ENCODE measurements around the gene NTF4. TPM values are rescaled to one million over a fixed set of nuclear protein-coding genes. Genes with fewer than 3 reads are reported as not detected.

The NTF4 gene
- total RNA-seq, 2 donors from 2014 or later = not detected

DNA sequence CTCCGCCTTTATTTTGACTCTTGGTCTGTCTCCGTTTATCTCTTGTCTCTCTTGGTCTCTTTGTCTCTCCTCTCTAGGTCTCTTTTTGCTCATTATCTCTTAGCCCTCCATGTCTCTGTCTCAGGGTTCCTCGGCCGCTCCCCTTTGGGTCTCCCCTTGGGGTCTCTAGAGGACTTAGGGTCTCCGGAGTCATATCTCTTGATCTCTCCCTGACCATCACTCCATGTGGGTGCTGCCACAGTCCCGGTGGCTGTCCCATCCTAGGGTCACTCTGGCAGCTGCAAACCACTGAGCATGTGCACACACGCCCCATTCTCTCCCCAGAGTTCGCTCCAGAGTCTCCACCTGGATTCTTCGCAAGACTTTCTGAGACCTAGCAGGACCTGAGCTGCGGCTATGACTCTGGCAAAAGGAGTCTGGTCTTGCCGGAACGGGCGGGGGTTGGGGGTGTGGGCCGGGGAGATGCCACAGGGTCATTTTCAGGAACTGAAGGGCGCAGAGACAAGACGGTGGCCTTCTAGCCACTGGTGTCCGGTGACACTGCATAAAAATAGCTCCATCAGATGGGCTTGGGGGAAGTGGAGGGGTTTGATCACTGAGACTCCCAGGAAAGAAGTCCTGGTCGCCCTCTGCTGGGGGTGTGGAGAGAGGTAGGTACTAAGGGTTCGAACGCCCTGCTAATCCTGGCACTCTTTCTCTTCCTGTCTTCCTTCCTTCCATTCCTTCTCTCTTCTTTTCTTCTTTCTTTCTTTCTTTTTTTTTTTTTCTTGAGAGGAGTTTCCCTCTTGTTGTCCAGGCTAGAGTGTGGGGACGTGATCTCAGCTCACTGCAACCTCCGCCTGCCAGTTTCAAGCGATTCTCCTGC lies 9.1 kb upstream of the NTF4 start:
- peaks cover 0 to 30% of the 10 kb centered on the region in 2 donors for H3K27me3 ChIP-seq
- H3K36me3 ChIP-seq (replicated peaks in 1 of 2; ENCODE audit: insufficient read depth in 1 of 2, low read depth in 2 of 2) = no peaks in the 10 kb centered on the region
- TF ChIP-seq, protein P1, sequence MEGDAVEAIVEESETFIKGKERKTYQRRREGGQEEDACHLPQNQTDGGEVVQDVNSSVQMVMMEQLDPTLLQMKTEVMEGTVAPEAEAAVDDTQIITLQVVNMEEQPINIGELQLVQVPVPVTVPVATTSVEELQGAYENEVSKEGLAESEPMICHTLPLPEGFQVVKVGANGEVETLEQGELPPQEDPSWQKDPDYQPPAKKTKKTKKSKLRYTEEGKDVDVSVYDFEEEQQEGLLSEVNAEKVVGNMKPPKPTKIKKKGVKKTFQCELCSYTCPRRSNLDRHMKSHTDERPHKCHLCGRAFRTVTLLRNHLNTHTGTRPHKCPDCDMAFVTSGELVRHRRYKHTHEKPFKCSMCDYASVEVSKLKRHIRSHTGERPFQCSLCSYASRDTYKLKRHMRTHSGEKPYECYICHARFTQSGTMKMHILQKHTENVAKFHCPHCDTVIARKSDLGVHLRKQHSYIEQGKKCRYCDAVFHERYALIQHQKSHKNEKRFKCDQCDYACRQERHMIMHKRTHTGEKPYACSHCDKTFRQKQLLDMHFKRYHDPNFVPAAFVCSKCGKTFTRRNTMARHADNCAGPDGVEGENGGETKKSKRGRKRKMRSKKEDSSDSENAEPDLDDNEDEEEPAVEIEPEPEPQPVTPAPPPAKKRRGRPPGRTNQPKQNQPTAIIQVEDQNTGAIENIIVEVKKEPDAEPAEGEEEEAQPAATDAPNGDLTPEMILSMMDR (IDR thresholded peaks at IDR 0.05) = no peak
- TF ChIP-seq POLR2A (IDR thresholded peaks at IDR 0.05) = no peak
- no peaks in the 10 kb centered on the region for H3K9me3 ChIP-seq
- intact Hi-C loops (cut with DNase I) = no loop called here
- H3K27ac ChIP-seq = no peak overlapping the region
- no peak overlapping the region for H3K4me3 ChIP-seq
- DNase-seq = no peak
- peaks cover 5% of the 10 kb centered on the region for H3K4me1 ChIP-seq
- no peak for ATAC-seq
- WGBS, 2 donors = 48 to 55% methylated on average over 18 to 23 of the region's 23 CpGs

DNA sequence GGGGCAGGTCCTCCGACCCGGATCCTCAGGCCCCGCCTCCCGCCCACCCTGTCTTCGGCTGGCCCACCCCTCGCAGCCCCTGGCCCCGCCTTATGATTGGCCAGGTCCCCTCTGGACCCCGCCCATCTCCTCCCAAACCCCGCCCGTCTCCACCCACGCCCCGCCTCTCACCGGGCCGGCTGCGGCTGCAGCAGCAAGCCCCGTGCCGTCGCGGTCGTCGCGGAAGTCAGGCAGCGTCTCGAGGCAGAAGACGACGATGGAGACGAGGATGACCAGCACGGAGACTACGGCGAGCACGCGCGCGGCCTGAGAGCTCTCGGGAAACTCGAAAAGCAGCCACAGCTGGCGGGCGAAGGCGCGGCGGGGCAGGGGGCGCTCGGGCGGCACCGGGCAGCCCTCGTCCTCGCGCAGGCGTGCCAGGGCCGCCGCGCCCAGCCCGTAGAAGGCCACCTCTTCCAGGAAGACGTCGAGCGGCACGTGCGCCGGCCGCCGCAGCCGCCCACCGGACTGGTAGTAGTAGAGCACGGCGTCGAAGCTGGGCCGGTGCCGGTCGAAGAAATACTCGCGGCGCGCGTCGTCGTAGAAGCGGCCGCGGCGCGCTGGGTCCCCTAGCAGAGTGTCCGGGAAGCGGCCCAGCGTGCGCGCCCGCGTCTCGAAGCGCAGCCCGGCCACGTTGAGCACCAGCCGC lies 7.4 kb upstream of the NTF4 start:
- ATAC-seq = no peak
- peaks cover 5% of the 10 kb centered on the region for H3K4me1 ChIP-seq
- WGBS, 2 donors = 1 to 13% methylated on average over 7 to 49 of the region's 93 CpGs
- no peaks in the 10 kb centered on the region for H3K9me3 ChIP-seq
- intact Hi-C loops (cut with DNase I) = no loop called here
- H3K36me3 ChIP-seq (replicated peaks in 1 of 2; ENCODE audit: insufficient read depth in 1 of 2, low read depth in 2 of 2) = no peaks in the 10 kb centered on the region
- DNase-seq = no peak
- TF ChIP-seq POLR2A (IDR thresholded peaks at IDR 0.05) = no peak
- H3K27me3 ChIP-seq = peaks cover 0 to 30% of the 10 kb centered on the region in 2 donors
- H3K4me3 ChIP-seq = no peak overlapping the region
- H3K27ac ChIP-seq = no peak overlapping the region

DNA sequence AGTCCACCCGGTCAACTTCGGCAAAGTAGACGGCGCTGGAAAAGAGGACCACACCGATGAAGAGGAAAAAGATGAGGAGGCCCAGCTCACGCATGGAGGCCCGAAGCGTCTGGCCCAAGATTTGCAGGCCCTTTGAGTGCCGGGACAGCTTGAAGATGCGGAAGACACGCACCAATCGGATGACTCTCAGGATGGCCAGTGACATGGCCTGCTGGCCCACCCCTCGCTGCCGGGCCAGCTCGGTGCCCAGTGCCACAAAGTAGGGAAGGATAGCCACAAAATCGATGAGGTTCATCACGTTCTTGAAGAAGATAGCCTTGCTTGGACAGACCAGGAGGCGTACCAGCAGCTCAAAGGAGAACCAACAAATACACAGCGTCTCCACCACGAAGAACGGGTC lies 5.8 kb upstream of the NTF4 start:
- TF ChIP-seq, protein P1 (IDR thresholded peaks at IDR 0.05) = no peak
- no peak for TF ChIP-seq POLR2A (IDR thresholded peaks at IDR 0.05)
- intact Hi-C loops (cut with DNase I) = no loop called here
- Histone ChIP-seq H3K27me3 (peaks cover 0 to 30% of the 10 kb centered on the region in 2 donors), H3K4me1 (peaks cover 5% of the 10 kb centered on the region), H3K4me3 (no peak overlapping the region), H3K36me3 (replicated peaks in 1 of 2; ENCODE audit: insufficient read depth in 1 of 2, low read depth in 2 of 2) (no peaks in the 10 kb centered on the region), H3K9me3 (no peaks in the 10 kb centered on the region), H3K27ac (no peak overlapping the region)
- DNase-seq (no peak), ATAC-seq (no peak)
- 89 to 95% methylated on average over 19 to 21 of the region's 21 CpGs for WGBS, 2 donors

DNA sequence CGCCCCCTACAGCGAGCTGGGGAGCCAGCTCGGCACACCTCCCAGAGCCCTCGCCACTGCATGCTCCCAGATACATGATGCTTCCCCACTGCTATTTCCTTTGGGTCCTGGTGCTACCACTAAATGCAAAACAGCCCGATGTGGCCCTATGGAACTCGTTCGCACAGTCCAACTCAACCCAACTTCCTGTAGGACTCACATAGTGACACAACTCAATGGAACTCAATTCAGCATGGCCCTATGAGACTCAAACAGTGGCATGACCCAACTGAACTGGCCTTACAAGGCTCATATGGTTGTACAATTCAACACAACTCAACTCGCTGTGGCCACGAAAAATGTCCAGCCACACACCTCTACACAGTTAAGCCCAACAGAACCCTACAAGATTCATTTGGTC lies 4.4 kb upstream of the NTF4 start:
- ATAC-seq (no peak), DNase-seq (no peak)
- no peak overlapping the region for H3K27ac ChIP-seq
- intact Hi-C loops (cut with DNase I) = no loop called here
- no peaks in the 10 kb centered on the region for H3K36me3 ChIP-seq (replicated peaks in 1 of 2; ENCODE audit: insufficient read depth in 1 of 2, low read depth in 2 of 2)
- H3K9me3 ChIP-seq = no peaks in the 10 kb centered on the region
- WGBS, 2 donors = 86 to 91% methylated on average over 9 of the region's 9 CpGs
- H3K4me3 ChIP-seq = no peak overlapping the region
- peaks cover 0 to 32% of the 10 kb centered on the region in 2 donors for H3K27me3 ChIP-seq
- TF ChIP-seq POLR2A (IDR thresholded peaks at IDR 0.05) = no peak
- TF ChIP-seq, protein P1 (IDR thresholded peaks at IDR 0.05) = no peak
- peaks cover 17% of the 10 kb centered on the region for H3K4me1 ChIP-seq

DNA sequence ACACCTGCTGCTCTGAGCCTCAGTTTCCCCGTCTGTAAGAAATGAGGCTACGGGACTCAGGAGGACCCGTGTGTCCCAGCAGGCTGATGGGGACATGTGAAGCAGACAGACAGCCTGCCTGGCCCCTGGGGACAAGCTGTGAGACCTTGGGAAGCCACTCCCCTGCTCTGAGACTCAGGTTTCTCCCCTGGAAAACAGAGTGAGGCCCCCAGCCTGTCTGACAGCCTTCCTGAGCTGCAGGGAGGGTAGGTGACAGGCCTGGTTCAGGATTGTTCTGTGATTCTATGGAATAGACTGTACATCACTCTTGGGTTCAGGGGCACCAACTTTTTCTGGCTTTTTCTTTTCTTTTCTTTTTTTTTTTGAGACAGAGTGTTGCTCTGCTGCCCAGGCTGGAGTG lies 2.9 kb upstream of the NTF4 start:
- no peak for DNase-seq
- 29 to 40% methylated on average over 2 to 3 of the region's 3 CpGs for WGBS, 2 donors
- ATAC-seq = no peak
- Histone ChIP-seq H3K27me3 (peaks cover 0 to 19% of the 10 kb centered on the region in 2 donors), H3K27ac (no peak overlapping the region), H3K36me3 (replicated peaks in 1 of 2; ENCODE audit: insufficient read depth in 1 of 2, low read depth in 2 of 2) (no peaks in the 10 kb centered on the region), H3K4me3 (no peak overlapping the region), H3K9me3 (no peaks in the 10 kb centered on the region), H3K4me1 (peaks cover 17% of the 10 kb centered on the region)
- TF ChIP-seq, protein P1 (IDR thresholded peaks at IDR 0.05) = no peak
- TF ChIP-seq POLR2A (IDR thresholded peaks at IDR 0.05) = no peak
- intact Hi-C loops (cut with DNase I) = no loop called here

Measured in body of pancreas (tissue), 4 donors.